GM13976 (cell line): Measurements from ENCODE around the gene TMEM221.

Experiments used
- DNase-seq: peaks from one replicate; pipeline ENCODE4 v3.0.0; 2012; ENCODE audit warnings: low spot score
- in situ Hi-C: fragments of 300-500 bp; cut with MboI; formaldehyde crosslinking; loops from one replicate; pipeline ENCODE4 v1.12.0; 2022; ENCODE audit warnings: low sequenced_read_pairs, mixed read lengths, inconsistent platforms; ENCODE audit not compliant: unreplicated experiment
- TF ChIP-seq, protein P1 (sequence below): IDR thresholded peaks from 2 replicates; pipeline ENCODE4 v1.5.1; 2012; ENCODE audit warnings: borderline replicate concordance, mild to moderate bottlenecking; ENCODE audit not compliant: insufficient read depth; ENCODE audit errors: extremely low read depth, missing control alignments, control extremely low read depth

TMEM221 gene

DNA sequence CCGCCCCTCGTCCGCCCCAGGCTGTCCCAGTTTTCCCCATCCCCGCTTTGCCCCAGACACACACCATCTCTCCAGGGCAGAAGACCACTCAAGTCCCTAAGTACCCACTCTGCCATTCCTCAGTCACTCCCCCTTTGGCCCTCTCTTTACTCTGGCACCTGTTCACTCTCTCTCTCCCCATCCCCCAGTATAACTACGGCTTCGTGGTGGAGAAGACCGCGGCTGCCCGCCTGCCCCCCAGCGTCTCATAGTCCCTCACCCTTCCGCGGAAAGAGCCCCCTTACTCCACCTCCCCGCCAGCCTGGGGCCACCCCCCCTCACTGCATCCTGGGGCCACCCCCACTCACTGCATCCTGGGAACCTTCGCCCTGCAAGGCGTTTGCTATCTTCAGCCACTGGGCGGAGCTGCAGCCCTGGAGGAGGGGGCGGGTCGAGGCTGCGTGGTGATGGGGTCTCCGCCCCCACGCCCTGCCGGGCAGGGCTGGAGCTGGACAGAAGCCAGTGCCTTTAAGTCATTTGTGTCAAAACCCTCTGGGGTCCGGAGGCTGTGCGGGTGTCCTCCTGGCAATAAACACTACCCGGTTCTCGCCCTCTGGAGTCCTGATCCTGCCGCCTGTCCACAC, 23.6 kb downstream of the TMEM221 start:
- peak; percentile 78 for DNase-seq
- TF ChIP-seq, protein P1, sequence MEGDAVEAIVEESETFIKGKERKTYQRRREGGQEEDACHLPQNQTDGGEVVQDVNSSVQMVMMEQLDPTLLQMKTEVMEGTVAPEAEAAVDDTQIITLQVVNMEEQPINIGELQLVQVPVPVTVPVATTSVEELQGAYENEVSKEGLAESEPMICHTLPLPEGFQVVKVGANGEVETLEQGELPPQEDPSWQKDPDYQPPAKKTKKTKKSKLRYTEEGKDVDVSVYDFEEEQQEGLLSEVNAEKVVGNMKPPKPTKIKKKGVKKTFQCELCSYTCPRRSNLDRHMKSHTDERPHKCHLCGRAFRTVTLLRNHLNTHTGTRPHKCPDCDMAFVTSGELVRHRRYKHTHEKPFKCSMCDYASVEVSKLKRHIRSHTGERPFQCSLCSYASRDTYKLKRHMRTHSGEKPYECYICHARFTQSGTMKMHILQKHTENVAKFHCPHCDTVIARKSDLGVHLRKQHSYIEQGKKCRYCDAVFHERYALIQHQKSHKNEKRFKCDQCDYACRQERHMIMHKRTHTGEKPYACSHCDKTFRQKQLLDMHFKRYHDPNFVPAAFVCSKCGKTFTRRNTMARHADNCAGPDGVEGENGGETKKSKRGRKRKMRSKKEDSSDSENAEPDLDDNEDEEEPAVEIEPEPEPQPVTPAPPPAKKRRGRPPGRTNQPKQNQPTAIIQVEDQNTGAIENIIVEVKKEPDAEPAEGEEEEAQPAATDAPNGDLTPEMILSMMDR: peak; percentile 81
- in situ Hi-C loops: no loop called here

DNA sequence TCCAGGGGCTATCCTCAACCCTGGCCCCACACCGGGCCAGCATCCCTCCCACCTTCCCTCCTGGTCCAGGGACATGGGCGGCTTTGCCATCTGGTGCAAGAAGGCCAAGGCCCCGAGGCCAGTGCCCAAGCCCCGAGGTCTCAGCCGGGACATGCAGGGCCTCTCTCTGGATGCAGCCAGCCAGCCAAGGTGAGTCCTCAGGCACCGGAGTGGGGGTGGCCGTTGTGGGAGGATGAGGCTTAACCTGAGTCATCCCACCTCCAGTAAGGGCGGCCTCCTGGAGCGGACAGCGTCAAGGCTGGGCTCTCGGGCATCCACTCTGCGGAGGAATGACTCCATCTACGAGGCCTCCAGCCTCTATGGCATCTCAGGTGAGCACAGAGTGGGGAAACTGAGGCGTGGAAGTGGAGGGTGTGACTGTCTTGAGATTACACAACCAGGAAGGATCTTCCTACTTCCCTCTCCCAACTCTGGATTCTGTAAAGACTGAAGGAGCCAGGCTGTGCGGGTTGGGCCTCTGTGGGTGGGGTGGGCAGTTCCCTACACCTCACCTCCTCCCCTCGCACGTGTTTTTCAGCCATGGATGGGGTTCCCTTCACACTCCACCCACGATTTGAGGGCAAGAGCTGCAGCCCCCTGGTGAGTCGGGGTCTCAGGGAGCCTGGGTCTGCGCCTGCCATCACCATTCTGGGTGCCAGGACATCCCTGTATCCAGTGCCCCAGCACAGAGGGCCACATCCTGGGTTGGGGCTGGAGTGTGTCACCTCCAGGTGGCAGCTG, 24.8 kb downstream of the TMEM221 start:
- TF ChIP-seq, protein P1: no peak
- in situ Hi-C loops: no loop called here
- no peak for DNase-seq

DNA sequence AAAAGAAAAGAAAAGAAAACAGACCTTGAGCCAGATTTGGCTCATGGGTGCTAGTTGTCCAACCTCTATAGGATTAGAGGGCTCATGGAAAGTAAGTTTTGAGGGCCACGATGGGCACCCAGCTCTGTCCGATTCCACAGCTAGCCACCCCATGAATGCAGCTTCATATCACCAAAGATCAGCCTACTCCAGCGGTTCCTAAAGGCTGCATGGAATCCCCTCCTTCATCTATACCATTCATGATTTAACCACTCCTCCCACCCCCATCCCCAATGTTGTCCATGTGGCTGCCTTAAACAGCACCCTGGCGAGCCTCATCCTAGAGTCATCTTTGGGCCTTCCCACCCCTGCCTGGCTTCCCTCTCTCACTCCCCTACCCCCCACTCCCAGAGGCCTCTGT, 26.5 kb downstream of the TMEM221 start:
- in situ Hi-C loops: no loop called here
- TF ChIP-seq, protein P1: no peak
- no peak for DNase-seq

DNA sequence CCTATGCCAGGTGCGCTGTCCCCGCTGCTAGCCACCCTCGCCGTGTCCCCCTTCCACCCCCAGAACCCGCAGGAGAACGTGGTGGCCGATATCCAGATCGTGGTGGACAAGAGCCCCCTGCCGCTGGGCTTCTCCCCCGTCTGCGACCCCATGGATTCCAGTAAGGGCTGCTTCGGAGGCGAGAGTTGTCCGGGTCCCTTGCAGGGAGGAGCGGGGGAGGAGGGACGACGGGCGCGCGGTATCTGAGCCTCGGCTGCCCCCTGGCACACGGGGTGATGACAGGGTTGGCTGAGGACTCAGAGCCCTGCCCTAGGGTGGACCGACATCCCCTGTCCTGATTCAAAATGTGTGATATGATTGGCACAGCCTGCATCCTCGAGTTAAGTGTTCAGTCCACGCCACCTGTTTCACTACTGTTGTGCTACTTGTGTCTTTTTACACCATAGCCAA, 28.0 kb downstream of the TMEM221 start:
- TF ChIP-seq, protein P1: no peak
- DNase-seq: no peak
- in situ Hi-C loops: no loop called here

DNA sequence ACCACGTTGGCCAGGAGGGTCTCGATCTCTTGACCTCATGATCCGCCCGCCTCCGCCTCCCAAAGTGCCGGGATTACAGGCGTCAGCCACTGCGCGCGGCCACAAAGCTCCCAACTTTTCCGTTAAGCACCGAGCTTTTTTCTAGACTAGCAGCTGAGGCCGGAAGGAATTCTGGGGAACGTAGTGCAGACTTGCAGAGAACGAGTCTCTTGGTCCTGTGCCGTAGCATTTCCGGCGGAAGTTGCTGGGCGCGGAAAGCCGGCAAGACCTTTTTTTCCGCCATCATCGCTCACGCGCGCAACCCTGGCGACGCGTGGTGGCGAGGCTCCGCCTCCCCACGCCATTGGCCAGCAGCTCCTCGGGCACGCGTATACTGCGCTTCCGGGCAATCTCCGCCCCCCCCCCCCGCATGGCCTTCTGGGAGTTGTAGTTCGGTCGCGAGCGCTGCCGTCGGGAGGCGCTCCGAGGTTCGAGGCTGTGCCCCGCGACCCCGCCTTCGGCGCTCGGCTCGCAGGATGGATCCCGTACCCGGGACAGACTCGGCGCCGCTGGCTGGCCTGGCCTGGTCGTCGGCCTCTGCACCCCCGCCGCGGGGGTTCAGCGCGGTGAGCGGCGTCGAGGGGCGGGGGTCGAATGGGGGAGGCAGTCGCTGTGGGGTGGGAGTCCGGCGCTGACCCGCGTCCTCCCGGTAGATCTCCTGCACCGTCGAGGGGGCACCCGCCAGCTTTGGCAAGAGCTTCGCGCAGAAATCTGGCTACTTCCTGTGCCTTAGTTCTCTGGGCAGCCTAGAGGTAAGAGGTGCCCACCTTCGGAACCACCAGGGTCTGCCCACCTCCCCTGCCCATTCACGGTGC, 28.6 kb downstream of the TMEM221 start, which contains the start of gene MVB12A:
Gene MVB12A, plus strand, starts transcription at position 427 of the 854 bp plus-strand sequence. Its CDS starts 89 bp downstream, at position 516.
- TF ChIP-seq, protein P1: no peak
- in situ Hi-C loops: no loop called here
- peak; percentile 99 for DNase-seq

DNA sequence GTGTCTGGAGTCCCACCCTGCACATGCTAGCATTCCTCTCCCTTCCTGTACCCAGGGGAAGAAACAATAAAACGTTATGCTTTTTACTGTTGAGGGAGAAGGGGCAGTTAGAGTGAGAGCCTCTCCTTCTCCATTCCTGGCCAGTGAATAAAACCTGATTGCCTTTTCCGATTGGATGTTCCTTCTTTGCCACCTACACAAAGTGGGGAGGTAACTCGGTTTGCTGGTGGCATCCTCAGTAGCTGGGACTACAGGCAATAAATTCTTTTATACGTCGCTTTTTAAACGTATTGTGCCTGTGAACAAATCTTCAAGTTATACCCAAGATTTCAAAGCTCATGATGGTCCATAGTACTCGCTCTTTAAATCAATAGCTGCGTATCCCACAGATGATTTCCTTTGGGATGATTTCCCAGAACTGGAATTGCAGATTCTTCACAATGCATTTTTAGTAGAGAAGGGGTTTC, 29.3 kb downstream of the TMEM221 start:
- in situ Hi-C loops: no loop called here
- TF ChIP-seq, protein P1: no peak
- DNase-seq: no peak
